Measurements from ENCODE around the gene FLYWCH1.

DNA sequence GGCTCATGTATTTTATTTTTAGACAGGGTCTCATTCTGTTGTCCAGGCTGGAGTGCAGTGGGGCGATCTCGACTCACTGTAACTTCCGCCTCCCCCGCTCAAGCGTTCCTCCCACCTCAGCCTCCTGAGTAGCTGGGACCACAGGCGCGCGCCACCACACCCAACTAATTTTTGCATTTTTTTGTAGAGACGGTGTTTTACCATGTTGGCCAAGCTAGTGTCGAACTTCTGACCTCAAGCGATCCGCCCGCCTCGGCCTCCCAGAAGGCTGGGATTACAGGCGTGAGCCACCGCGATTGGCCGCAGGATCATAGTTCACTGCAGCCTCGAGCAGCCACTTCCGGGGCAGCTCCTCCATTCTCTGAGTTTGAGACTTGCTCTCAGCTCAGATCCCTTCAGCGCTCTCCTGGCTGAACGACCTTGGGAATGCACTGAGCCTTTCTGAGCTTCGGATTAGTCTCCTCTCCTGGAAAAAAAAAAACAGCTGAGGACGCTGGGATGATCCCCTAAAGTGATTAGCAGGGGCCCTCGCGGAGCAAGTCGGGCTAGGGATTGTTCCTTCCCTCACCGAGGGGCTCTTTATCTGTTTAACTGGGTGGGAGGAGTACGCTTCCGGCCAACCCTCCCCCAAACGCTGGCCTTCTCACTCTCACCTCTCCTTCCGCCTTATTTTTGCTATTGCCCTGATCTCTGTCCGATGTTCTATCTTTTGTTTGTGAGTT lies 69.6 kb downstream of the FLYWCH1 start:
- no peak for TF ChIP-seq CTCF (IDR thresholded peaks at IDR 0.05)
- no peak for TF ChIP-seq POLR2A (IDR thresholded peaks at IDR 0.05; ENCODE audit: low read depth)
- TF ChIP-seq EP300 (IDR thresholded peaks at IDR 0.05), result no peak
- no peak for TF ChIP-seq POLR2AphosphoS5 (IDR thresholded peaks at IDR 0.05)
